ENCODE results near the gene EIF4E2.

The EIF4E2 gene

DNA sequence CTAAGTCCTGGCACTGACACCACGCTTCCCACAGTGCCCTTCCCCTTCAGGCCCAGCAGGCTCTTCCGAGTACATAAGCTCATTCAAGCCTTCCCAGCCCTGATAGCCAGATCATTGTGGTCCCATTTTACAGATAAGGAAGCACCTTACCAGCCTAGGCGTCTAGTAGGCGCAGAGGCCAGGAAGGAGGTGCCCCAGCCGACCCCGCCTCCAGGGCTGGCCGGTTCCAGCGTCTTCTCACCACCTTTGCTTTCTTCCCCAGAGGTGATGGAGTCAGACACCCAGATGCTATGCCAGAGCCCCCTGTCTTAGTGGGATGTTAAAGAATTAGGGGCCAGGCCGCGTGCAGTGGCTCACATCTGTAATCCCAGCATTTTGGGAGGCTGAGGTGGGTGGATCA lies 54.0 kb downstream of the EIF4E2 start:
- DNase-seq: no peak

DNA sequence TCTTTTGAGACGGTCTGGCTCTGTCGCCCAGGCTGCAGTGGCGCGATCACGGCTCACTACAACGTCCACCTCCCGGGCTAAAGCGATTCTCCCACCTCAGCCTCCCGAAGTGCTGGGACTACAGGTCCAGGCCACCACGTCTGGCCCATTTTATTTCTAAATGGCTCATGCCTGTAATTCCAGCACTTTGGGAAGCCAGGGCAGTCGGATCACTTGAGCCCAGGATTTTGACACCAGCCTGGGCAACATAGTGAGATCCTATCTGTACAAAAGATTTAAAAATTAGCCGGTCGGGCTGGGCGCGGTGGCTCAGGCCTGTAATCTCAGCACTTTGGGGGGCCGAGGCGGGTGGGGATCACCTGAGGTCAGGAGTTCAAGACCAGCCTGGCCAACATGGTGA lies 56.5 kb downstream of the EIF4E2 start:
- DNase-seq: no peak

DNA sequence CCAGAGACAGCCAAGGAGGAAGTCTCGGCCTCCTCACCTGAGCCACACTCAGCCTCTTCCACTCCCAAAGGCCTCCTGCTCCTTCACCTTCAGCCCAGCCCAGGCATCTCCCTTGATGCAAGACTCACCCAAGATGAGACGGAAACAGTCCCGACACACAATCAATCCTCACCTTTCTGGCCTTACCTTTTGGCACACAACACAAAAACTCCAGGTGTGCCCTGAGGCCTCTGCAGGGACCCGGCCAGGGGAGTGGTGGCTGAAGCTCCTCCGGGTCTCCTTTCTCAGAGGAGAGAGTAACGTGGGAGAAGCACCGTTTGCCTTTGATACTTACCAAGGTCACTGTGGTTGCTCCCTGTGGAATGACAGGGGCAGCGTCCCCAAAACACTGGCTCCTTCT lies 59.1 kb downstream of the EIF4E2 start:
- DNase-seq: no peak

DNA sequence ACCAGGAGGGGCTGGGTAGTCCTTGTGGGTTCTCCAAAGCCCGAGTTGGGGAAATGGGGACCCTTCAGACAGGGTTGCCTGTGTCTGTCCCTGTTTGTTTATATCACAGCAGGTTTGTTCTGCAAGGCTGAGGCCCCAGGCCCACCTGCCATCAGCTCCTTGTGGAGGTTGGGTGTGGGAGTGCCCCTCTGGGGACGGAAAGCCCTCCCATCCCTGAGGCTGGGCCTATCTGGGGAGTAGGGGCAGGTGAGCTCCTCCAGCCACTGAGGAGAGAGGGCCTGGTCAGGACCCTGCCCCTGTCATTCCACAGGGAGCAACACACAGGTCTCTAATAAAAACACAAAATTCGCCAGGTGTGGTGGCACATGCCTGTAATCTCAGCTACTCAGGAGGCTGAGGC lies 59.6 kb downstream of the EIF4E2 start:
- no peak for DNase-seq

DNA sequence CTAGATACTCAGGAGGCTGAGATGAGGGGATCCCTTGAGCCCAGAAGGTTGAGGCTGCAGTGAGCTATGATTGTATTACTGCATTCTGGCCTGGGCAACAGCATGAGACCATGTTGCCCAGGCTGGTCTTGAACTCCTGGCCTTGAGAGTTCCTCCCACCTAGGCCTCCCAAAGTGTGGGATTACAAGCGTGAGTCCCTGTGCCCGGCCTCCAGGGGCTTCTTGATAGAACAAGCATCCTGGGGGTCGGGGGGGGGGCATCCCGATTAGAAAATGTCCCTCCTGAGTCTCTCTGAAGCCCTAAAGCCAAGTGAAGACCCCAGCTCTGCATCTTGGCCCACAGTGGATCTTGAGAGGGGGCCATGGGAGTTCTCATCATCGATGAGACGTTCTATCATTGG lies 60.6 kb downstream of the EIF4E2 start:
- no peak for DNase-seq

DNA sequence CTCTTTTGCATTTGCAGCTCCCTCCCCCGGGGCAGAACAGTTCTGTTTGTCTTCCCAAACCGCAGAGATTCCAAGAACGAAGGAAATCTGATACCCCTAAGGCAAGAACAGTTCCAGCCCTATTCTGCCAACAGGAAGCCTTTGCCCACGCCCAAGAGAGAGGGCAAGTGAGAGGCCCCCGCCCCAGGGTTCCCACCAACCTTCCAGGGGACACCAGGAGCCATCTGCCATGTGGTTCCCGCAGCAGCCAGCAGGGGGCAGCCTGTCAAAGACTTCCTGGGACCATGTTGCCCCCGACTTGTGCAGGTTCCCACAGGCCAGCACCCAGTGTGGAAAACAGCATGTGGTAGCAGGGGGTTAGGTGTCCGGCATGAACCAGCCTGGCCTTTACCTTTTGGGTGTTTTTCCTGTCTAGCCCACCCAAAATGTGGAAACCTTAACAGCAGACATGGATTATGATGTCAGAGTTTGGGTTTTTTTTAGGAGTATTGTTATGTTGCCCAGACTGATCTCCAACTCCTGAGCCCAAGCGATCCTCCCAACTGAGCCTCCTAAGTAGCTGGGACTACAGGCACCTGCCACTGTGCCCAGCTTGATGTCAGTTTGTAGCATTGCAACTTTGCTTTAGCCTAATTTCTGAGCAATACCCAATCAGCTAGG lies 61.2 kb downstream of the EIF4E2 start:
- DNase-seq: peak; percentile 53

DNA sequence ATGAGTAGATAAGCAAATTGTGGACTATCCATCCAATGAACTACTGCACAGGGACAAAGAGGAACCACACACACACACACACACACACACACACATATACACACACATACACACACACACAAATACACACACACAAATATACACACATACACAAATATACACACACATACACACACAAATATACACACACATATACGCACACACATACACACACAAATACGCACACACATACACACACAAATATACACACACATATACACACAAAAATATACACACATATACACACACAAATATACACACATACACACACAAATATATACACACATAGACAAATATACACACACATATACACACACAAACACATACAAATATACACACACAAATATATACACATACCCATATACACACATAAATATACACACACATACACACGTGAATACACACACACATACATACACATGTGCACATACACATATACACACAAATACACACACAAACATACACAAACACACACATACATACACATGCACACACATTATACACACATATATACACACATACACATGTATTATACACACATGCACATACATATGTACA lies 63.1 kb downstream of the EIF4E2 start:
- DNase-seq: no peak

DNA sequence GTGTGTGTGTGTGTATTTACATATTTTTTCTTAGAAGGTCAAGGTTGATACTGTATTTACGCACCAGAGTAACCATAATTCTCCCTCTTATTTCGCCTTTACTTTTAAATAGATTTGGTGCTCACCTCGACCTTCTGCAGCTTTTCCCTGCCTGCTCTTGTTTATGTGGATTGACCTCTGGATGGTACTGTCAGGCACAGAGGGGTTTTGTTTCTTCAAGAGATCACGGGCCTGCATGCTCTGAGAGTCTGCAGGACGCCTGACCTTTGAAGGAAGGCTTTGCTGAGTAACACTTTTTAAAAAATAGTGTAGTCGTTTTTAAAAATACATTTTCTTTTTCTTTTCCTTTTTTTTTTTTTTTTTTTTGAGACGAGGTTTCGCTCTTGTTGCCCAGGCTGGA lies 64.8 kb downstream of the EIF4E2 start:
- no peak for DNase-seq
